ENCODE data around the gene ST7L. TPM values are rescaled to one million over a fixed set of nuclear protein-coding genes. Genes with fewer than 3 reads are reported as not detected.

Gene ST7L
- total and polyA plus RNA-seq, 2 of the 4 experiments (the other 2 are of a cell fraction), result 7.7 to 14.7 TPM

DNA sequence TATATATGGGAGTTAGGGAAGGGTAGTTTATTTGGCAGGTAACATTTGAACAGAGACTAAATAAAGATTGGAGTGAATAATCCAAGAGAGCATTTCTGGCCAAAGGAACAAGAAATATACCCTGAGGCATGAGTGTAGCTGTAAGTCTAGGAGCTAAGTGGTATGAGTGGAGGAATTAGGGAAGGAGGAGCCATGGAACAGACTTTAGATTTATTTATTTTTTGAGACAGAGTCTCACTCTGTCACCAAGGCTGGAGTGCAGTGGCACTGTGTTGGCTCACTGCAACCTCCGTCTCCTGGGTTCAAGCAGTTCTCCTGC lies 19.1 kb upstream of the ST7L start:
- TF ChIP-seq MXI1 (IDR thresholded peaks at IDR 0.05; ENCODE audit: borderline replicate concordance, low read depth, low read length) (no peak), RFX5 (IDR thresholded peaks at IDR 0.05; ENCODE audit: low read depth, low read length) (no peak), NFE2L2 (IDR thresholded peaks at IDR 0.05; ENCODE audit: low read depth, low read length) (no peak), FOS (IDR thresholded peaks at IDR 0.05; ENCODE audit: low read depth, low read length) (no peak), MAZ (IDR thresholded peaks at IDR 0.05; ENCODE audit: borderline replicate concordance, low read depth, low read length) (no peak), RCOR1 (IDR thresholded peaks at IDR 0.05; ENCODE audit: insufficient replicate concordance, low read length) (no peak), CEBPB (IDR thresholded peaks at IDR 0.05; ENCODE audit: low read depth, low read length) (no peak), RAD21 (IDR thresholded peaks at IDR 0.05; ENCODE audit: low read length) (no peak), CHD1 (IDR thresholded peaks at IDR 0.05; ENCODE audit: low read depth, low read length) (no peak), BHLHE40 (IDR thresholded peaks at IDR 0.05; ENCODE audit: low read depth, low read length) (no peak), SMC3 (IDR thresholded peaks at IDR 0.05; ENCODE audit: low read depth, low read length) (no peak)
- TF ChIP-seq, protein P1, sequence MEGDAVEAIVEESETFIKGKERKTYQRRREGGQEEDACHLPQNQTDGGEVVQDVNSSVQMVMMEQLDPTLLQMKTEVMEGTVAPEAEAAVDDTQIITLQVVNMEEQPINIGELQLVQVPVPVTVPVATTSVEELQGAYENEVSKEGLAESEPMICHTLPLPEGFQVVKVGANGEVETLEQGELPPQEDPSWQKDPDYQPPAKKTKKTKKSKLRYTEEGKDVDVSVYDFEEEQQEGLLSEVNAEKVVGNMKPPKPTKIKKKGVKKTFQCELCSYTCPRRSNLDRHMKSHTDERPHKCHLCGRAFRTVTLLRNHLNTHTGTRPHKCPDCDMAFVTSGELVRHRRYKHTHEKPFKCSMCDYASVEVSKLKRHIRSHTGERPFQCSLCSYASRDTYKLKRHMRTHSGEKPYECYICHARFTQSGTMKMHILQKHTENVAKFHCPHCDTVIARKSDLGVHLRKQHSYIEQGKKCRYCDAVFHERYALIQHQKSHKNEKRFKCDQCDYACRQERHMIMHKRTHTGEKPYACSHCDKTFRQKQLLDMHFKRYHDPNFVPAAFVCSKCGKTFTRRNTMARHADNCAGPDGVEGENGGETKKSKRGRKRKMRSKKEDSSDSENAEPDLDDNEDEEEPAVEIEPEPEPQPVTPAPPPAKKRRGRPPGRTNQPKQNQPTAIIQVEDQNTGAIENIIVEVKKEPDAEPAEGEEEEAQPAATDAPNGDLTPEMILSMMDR (conservative IDR thresholded peaks at IDR 0.05; ENCODE audit: low read depth, low read length), result no peak
- TF ChIP-seq, protein P2, sequence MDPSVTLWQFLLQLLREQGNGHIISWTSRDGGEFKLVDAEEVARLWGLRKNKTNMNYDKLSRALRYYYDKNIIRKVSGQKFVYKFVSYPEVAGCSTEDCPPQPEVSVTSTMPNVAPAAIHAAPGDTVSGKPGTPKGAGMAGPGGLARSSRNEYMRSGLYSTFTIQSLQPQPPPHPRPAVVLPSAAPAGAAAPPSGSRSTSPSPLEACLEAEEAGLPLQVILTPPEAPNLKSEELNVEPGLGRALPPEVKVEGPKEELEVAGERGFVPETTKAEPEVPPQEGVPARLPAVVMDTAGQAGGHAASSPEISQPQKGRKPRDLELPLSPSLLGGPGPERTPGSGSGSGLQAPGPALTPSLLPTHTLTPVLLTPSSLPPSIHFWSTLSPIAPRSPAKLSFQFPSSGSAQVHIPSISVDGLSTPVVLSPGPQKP (IDR thresholded peaks at IDR 0.05; ENCODE audit: borderline replicate concordance, low read depth, low read length), result no peak
- TF ChIP-seq, protein P3, sequence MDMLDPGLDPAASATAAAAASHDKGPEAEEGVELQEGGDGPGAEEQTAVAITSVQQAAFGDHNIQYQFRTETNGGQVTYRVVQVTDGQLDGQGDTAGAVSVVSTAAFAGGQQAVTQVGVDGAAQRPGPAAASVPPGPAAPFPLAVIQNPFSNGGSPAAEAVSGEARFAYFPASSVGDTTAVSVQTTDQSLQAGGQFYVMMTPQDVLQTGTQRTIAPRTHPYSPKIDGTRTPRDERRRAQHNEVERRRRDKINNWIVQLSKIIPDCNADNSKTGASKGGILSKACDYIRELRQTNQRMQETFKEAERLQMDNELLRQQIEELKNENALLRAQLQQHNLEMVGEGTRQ (IDR thresholded peaks at IDR 0.05; ENCODE audit: low read depth, low read length), result no peak
- no peak overlapping the region for H3K56ac ChIP-seq (ENCODE audit: extremely low read depth, insufficient read depth, low read length)
- H3K4ac ChIP-seq (ENCODE audit: low read depth, low read length), result no peak overlapping the region
- intact Hi-C loops (cut with micrococcal nuclease) (loop anchor here (5.0 kb wide), 1 partner anchor 34 kb away; the partner anchor contains the start of gene MOV10), in situ Hi-C loops (cut with MboI; ENCODE audit: low sequenced_read_pairs) (no loop called here), dilution Hi-C loops (cut with HindIII; ENCODE audit: low sequenced_read_pairs, unreplicated experiment) (no loop called here)
- H3K27me3 ChIP-seq (ENCODE audit: control insufficient read depth, insufficient read depth, low read length), result no peaks in the 10 kb centered on the region
- H3K9me3 ChIP-seq (ENCODE audit: control insufficient read depth, insufficient read depth, low read length), result no peaks in the 10 kb centered on the region
- H3K23ac ChIP-seq (ENCODE audit: low read depth, low read length), result no peak overlapping the region
- peaks cover 0 to 42% of the 10 kb centered on the region in 2 experiments; a peak in 2 of 4 replicates for H3K79me1 ChIP-seq (ENCODE audit: low read depth in 1 of 2, low read length in 2 of 2)
- no peaks in the 10 kb centered on the region for H3K36me3 ChIP-seq (ENCODE audit: control insufficient read depth, insufficient read depth, low read length)
- H3K4me3 ChIP-seq (ENCODE audit: insufficient read depth, low read depth, low read length), result no peak overlapping the region
- no peak overlapping the region for H2AFZ ChIP-seq (replicated peaks; ENCODE audit: low read length, poor library complexity)
- no peak overlapping the region for H2BK120ac ChIP-seq (ENCODE audit: low read depth, low read length)
- H4K20me1 ChIP-seq (ENCODE audit: insufficient read depth, low read length), result peaks cover 73% of the 10 kb centered on the region
- H4K8ac ChIP-seq (ENCODE audit: low read depth in 2 of 2, low read length in 2 of 2), result no peak overlapping the region
- no CpG with 5 or more reads among the region's 1 CpG for WGBS, 2 experiments (ENCODE audit: extremely low coverage in 2 of 2, insufficient read length in 1 of 2)
- no peak overlapping the region for H3K9ac ChIP-seq (ENCODE audit: low read depth, low read length)
- H3K14ac ChIP-seq (replicated peaks; ENCODE audit: low read depth, low read length), result no peak overlapping the region
- no peak overlapping the region for H2BK15ac ChIP-seq (ENCODE audit: low read depth, low read length)
- no peak for DNase-seq
- no peak overlapping the region for H2BK20ac ChIP-seq (ENCODE audit: low read depth, low read length)
- no peak overlapping the region for H3K4me2 ChIP-seq (ENCODE audit: low read depth, low read length)
- no peak overlapping the region for H3K27ac ChIP-seq (ENCODE audit: insufficient read depth, low read length)
- H2BK5ac ChIP-seq (ENCODE audit: low read depth, low read length, poor library complexity, severe bottlenecking), result peak overlapping the region; percentile 30
- peaks cover 2% of the 10 kb centered on the region for H3K4me1 ChIP-seq (ENCODE audit: control insufficient read depth, insufficient read depth, low read length)
- ChIA-PET CTCF (interaction anchor here (0.5 kb wide), 1 partner anchor 8 kb away, joined by 4 read pairs; no protein-coding TSS in a partner anchor), POLR2A (ENCODE audit: unreplicated experiment) (no interaction called here)
- no peak overlapping the region for H2AK9ac ChIP-seq (replicated peaks; ENCODE audit: low read depth, low read length, poor library complexity)
- ATAC-seq (ENCODE audit: low read depth), result 0 out of 2 replicates have a peak, but pooled peaks have one; percentile 30
- no TSS peak for BruUV-seq (replicated peaks)
- H4K91ac ChIP-seq (ENCODE audit: insufficient read depth, low read depth, low read length), result no peak overlapping the region
- H3K18ac ChIP-seq (ENCODE audit: low read depth, low read length), result no peak overlapping the region
- peaks cover 8% of the 10 kb centered on the region for H3K9me1 ChIP-seq (ENCODE audit: insufficient read depth, low read length)
- H4K5ac ChIP-seq (ENCODE audit: low read depth, low read length), result no peak overlapping the region
- H2AK5ac ChIP-seq (ENCODE audit: low read depth, low read length), result no peak overlapping the region

Measured in IMR-90 (cell line).